Brain microvascular endothelial cell (primary cell): ENCODE data around the gene STAG3.

Experiments used
- DNase-seq: peaks from one replicate; pipeline ENCODE4 v3.0.0-alpha.2; 2020
- H3K27ac ChIP-seq: fragments of 250-450 bp; sonication (Bioruptor Pico); 2 replicates; pipeline ENCODE4 v1.5.1; 2020; ENCODE audit warnings: mild to moderate bottlenecking, moderate library complexity
- H3K27me3 ChIP-seq: fragments of 250-450 bp; sonication (Bioruptor Pico); replicated peaks from 2 replicates; pipeline ENCODE4 v1.5.1; 2020; ENCODE audit warnings: mild to moderate bottlenecking
- H3K36me3 ChIP-seq: fragments of 250-450 bp; sonication (Bioruptor Pico); replicated peaks from 2 replicates; pipeline ENCODE4 v1.5.1; 2020; ENCODE audit warnings: mild to moderate bottlenecking
- H3K4me3 ChIP-seq: 2 replicates; pipeline ENCODE4 v1.5.1; 2011; ENCODE audit warnings: low read depth, mild to moderate bottlenecking, control low read depth, low read length, moderate library complexity
- CTCF ChIP-seq: IDR thresholded peaks from 2 replicates; pipeline ENCODE4 v1.5.1; 2011; ENCODE audit warnings: low read depth, mild to moderate bottlenecking, moderate library complexity, low read length, control low read depth, inconsistent platforms; ENCODE audit errors: missing control alignments
- in situ Hi-C: cut with HindIII; loops from 2 replicates; pipeline ENCODE4 v1.10.0; 2017; ENCODE audit warnings: low sequenced_read_pairs, low pct_ligation_motif_present

Gene STAG3

GRCh38 chr7:100154651-100155491 lies 22.8 kb upstream of the STAG3 start:
- H3K27me3 ChIP-seq, result no peaks in the 10 kb centered on the region
- no peak overlapping the region for H3K4me3 ChIP-seq
- no peak overlapping the region for H3K27ac ChIP-seq
- in situ Hi-C loops, result no loop called here
- peaks cover 39% of the 10 kb centered on the region for H3K36me3 ChIP-seq
- no peak for DNase-seq
- TF ChIP-seq CTCF, result no peak

- peaks cover 39% of the 10 kb centered on the region for H3K36me3 ChIP-seq
- no peak for TF ChIP-seq CTCF
- H3K27me3 ChIP-seq, result no peaks in the 10 kb centered on the region
- no peak for DNase-seq
- no peak overlapping the region for H3K27ac ChIP-seq
- in situ Hi-C loops, result no loop called here
- no peak overlapping the region for H3K4me3 ChIP-seq
Measured at GRCh38 chr7:100155553-100156317, 22.0 kb upstream of the STAG3 start.

GRCh38 chr7:100156331-100157068 lies 21.2 kb upstream of the STAG3 start:
- no peak for TF ChIP-seq CTCF
- DNase-seq, result no peak
- H3K27me3 ChIP-seq, result no peaks in the 10 kb centered on the region
- no peak overlapping the region for H3K27ac ChIP-seq
- in situ Hi-C loops, result no loop called here
- peaks cover 39% of the 10 kb centered on the region for H3K36me3 ChIP-seq
- H3K4me3 ChIP-seq, result peak overlapping the region; percentile 64

GRCh38 chr7:100157069-100157333 lies 20.7 kb upstream of the STAG3 start:
- no peak for DNase-seq
- in situ Hi-C loops, result no loop called here
- no peak for TF ChIP-seq CTCF
- Histone ChIP-seq H3K27me3 (no peaks in the 10 kb centered on the region), H3K4me3 (peak overlapping the region; percentile 64), H3K27ac (no peak overlapping the region), H3K36me3 (peaks cover 39% of the 10 kb centered on the region)

GRCh38 chr7:100157334-100158228 lies 20.1 kb upstream of the STAG3 start:
- no peaks in the 10 kb centered on the region for H3K27me3 ChIP-seq
- no peak for DNase-seq
- H3K4me3 ChIP-seq, result peak overlapping the region; percentile 64
- peak overlapping the region; percentile 39 for H3K27ac ChIP-seq
- peak; percentile 59 for TF ChIP-seq CTCF
- H3K36me3 ChIP-seq, result peaks cover 39% of the 10 kb centered on the region
- in situ Hi-C loops, result no loop called here
